Sigmoid colon (tissue), 7 donors: Measurements from ENCODE around the gene B3GALT2. TPM values are rescaled to one million over a fixed set of nuclear protein-coding genes. Genes with fewer than 3 reads are reported as not detected.
A peak's percentile ranks its signal among the peaks of the same experiment; 100 is the strongest.

Experiments
- DNase-seq: peaks from one replicate; pipeline ENCODE4 v3.0.0-alpha.2; 2019
- H3K27ac ChIP-seq, 4 donors: fragments of 200-600 bp; sonication (generic); one replicate each; pipeline ENCODE4 v1.5.1; 2016 to 2019; ENCODE audit warnings: mild to moderate bottlenecking in 1 of 4
- H3K27me3 ChIP-seq, 3 donors: fragments of 200-600 bp; sonication (generic); one replicate each; pipeline ENCODE4 v1.5.1; 2019; ENCODE audit warnings: mild to moderate bottlenecking in 1 of 3
- H3K36me3 ChIP-seq, 4 donors: fragments of 200-600 bp; sonication (generic); one replicate each; pipeline ENCODE4 v1.5.1; 2016 to 2019
- H3K4me1 ChIP-seq, 4 donors: fragments of 200-600 bp; sonication (generic); one replicate each; pipeline ENCODE4 v1.5.1; 2017 to 2019
- H3K4me3 ChIP-seq, 4 donors: fragments of 200-600 bp; sonication (generic); one replicate each; pipeline ENCODE4 v1.5.1; 2017 to 2019; ENCODE audit warnings: mild to moderate bottlenecking in 2 of 4, moderate library complexity in 1 of 4
- H3K9me3 ChIP-seq, 4 donors: fragments of 200-600 bp in 3 of 4; sonication (generic) in 3 of 4; one replicate each; pipeline versions ENCODE4 v1.5.1 to v1.6.1; 2013 to 2019
- EP300 ChIP-seq, 4 donors: sonication (generic); formaldehyde crosslinking; IDR thresholded peaks; one replicate each; pipeline ENCODE4 v1.6.1; 2017; ENCODE audit warnings: antibody characterized with exemption in 4 of 4
- POLR2A ChIP-seq, 2 donors: fragments of 450-650 bp; IDR thresholded peaks; one replicate each; pipeline ENCODE4 v1.6.1; 2016; ENCODE audit warnings: antibody characterized with exemption in 2 of 2, mild to moderate bottlenecking in 2 of 2, moderate library complexity in 2 of 2
- POLR2AphosphoS5 ChIP-seq, 4 donors: sonication (generic); formaldehyde crosslinking; IDR thresholded peaks; one replicate each; pipeline ENCODE4 v1.6.1; 2017; ENCODE audit warnings: antibody characterized with exemption in 4 of 4
- WGBS, 2 donors: extraction: QIAGEN DNeasy Blood & Tissue Kit; methylation state at CpG; one replicate each; pipeline ENCODE4 v1.1.7; 2013; 5-methylcytosine and 5-hydroxymethylcytosine counted together
- intact Hi-C: fragments of 100-400 bp; cut with DNase I; formaldehyde crosslinking; loops from one replicate; pipeline ENCODE4 v1.15.1; 2023
- polyA plus RNA-seq, 3 donors: library from polyadenylated mRNA; stranded (reverse); fragments of 200-250 nt; gene quantifications; one replicate each; pipeline ENCODE4 v1.2.3, GENCODE V29; 2013
- total RNA-seq, 4 donors: library from RNA; depleted of rRNA; stranded (reverse); fragments of >200 nt; gene quantifications; one replicate each; pipeline ENCODE4 v1.1.0, GENCODE V29; 2016
- TF ChIP-seq, protein P1 (sequence below), 4 experiments: fragments of 450-650 bp in 3 of 4; fragments of 200-600 bp in 1 of 4; IDR thresholded peaks; one replicate each; pipeline ENCODE4 v1.5.1; 2016 to 2019; ENCODE audit warnings: antibody characterized with exemption in 4 of 4, mild to moderate bottlenecking in 3 of 4, moderate library complexity in 2 of 4
- donor health status: healthy with polysubstance abuse.
- donor health status: Bipolar disorder and iron deficiency.
- donor health status: healthy.

The B3GALT2 gene
- total and polyA plus RNA-seq, 7 donors: under 0.01 to 11.1 (median 0.83) TPM

DNA sequence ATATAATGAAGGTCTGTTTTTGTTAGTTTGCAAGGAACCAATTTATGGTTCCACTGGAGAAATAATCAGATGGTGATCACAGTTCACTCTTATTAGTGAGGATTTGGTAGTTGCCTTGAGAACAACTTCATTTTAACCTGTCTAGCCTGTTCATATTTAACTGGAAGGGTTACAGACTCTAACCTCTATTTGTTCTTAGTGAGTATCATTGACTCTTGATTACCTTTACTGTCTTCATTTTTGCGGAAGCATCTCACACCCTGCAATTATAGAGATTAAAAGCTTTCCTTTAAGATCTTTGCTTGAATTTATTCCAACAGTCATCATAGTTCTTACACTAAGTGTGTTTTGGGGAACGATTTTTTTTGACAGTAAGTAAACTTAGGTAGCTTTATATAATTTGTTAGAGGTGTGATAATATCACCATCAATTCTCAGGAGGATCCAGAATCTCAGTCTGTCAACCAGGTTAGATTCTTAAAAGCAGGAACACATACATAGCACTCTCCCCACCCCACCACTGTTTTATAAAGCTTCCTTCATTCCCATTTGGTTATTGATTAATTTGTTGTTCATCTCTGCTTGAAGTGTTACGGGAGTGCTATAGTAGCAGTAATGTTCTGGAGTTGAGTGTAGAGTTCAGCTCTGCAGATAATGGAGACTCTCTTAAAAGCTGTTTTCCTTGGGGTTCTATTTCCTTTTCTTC, 30.1 kb downstream of the B3GALT2 start:
- no peak for DNase-seq
- intact Hi-C loops: no loop called here
- 26 to 67% methylated on average over 3 of the region's 3 CpGs for WGBS, 2 donors
- Histone ChIP-seq H3K36me3 (peaks cover 12 to 34% (median 14%) of the 10 kb centered on the region in 4 donors), H3K27ac (no peak overlapping the region), H3K9me3 (no peaks in the 10 kb centered on the region), H3K4me3 (no peak overlapping the region), H3K27me3 (no peaks in the 10 kb centered on the region), H3K4me1 (peaks cover 0 to 18% (median 2%) of the 10 kb centered on the region in 4 donors)
- TF ChIP-seq EP300 (IDR thresholded peaks at IDR 0.05): no peak

DNA sequence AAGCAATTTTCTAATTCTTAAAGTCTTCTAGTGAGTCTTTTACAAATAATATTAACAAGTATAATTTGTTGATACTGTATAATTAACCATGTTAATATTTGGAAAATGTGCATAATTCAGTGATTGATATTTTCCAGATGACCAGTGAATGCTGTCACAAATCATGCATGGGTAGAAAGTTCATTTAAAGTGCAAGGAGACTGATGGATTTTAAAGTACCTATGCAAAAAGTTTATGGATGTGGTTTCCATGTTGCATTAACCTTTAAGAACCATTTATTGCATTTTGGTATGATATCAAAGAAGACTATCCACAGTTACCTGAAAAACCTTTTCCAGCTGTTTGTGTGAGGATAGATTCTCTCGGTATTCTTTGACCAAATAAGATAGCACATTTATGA, 41.4 kb downstream of the B3GALT2 start:
- 79 to 84% methylated on average over 1 of the region's 1 CpG for WGBS, 2 donors

DNA sequence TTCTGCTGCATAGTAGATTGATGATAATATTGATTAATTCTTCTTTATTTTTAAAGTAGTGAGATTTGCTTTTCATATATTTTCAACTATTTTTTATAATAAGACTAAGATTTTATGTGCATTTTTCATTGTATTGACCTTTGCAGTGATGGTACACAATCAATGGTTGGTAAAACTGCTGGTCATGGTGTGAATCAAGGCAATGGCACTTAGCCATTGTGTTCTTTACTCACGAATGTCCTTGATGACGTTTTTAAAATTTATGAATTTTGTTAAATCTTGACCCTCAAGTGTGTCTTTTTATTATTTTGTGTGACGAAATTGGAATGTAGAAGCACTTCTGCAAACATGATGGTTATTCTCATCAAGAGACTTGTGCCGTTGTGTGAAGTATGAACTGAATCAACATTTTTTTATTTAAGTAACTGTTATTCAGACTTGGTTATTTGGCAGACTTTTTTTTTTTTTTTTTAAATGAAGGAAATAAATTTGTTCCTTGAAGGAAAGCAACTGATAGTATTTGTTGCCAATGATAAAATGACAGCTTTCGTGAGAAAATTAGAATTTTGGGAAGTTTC, 42.0 kb downstream of the B3GALT2 start:
- WGBS, 2 donors: 84 to 87% methylated on average over 5 of the region's 5 CpGs

More for the DNA sequence above, 41.4 kb downstream of the B3GALT2 start:
- no peak for TF ChIP-seq POLR2AphosphoS5 (IDR thresholded peaks at IDR 0.05)
- TF ChIP-seq POLR2A (IDR thresholded peaks at IDR 0.05): no peak
- no peak for TF ChIP-seq EP300 (IDR thresholded peaks at IDR 0.05)
- TF ChIP-seq, protein P1, sequence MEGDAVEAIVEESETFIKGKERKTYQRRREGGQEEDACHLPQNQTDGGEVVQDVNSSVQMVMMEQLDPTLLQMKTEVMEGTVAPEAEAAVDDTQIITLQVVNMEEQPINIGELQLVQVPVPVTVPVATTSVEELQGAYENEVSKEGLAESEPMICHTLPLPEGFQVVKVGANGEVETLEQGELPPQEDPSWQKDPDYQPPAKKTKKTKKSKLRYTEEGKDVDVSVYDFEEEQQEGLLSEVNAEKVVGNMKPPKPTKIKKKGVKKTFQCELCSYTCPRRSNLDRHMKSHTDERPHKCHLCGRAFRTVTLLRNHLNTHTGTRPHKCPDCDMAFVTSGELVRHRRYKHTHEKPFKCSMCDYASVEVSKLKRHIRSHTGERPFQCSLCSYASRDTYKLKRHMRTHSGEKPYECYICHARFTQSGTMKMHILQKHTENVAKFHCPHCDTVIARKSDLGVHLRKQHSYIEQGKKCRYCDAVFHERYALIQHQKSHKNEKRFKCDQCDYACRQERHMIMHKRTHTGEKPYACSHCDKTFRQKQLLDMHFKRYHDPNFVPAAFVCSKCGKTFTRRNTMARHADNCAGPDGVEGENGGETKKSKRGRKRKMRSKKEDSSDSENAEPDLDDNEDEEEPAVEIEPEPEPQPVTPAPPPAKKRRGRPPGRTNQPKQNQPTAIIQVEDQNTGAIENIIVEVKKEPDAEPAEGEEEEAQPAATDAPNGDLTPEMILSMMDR (IDR thresholded peaks at IDR 0.05): no peak
- no peak overlapping the region for H3K27ac ChIP-seq
- H3K27me3 ChIP-seq: no peaks in the 10 kb centered on the region
- intact Hi-C loops: no loop called here
- H3K9me3 ChIP-seq: no peaks in the 10 kb centered on the region
- H3K36me3 ChIP-seq: peaks cover 0 to 71% (median 9%) of the 10 kb centered on the region in 4 donors
- no peak for DNase-seq
- no peak overlapping the region for H3K4me3 ChIP-seq
- H3K4me1 ChIP-seq: peaks cover 0 to 12% (median 0%) of the 10 kb centered on the region in 4 donors

DNA sequence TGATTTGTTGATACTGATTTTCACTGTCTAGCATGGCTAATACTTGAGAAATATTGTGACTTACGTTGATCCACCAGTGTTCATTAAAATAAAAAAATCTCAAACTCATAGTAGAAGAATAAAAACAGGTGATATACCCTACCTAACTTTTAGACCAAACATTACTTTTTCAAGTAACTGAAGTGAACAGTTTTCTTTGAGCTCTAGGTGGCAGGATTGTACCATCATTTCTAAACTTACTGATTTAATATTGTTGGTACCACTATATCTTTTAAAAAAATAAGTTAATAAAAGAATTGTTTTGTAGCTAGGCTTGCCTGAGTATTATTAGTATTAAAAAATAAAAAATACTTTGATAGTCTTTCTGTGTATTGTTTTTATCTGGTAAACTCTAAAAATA, 43.1 kb downstream of the B3GALT2 start:
- TF ChIP-seq, protein P1 (IDR thresholded peaks at IDR 0.05): peak in 1 of 4 experiments; percentile 38
- TF ChIP-seq EP300 (IDR thresholded peaks at IDR 0.05) (no peak), POLR2A (IDR thresholded peaks at IDR 0.05) (no peak), POLR2AphosphoS5 (IDR thresholded peaks at IDR 0.05) (no peak)
- H3K36me3 ChIP-seq: peaks cover 0 to 71% (median 9%) of the 10 kb centered on the region in 4 donors
- no peak overlapping the region for H3K27ac ChIP-seq
- H3K4me3 ChIP-seq: no peak overlapping the region
- no peak for DNase-seq
- no peaks in the 10 kb centered on the region for H3K9me3 ChIP-seq
- WGBS, 2 donors: 79 to 81% methylated on average over 1 of the region's 1 CpG
- no peaks in the 10 kb centered on the region for H3K27me3 ChIP-seq
- intact Hi-C loops: no loop called here
- peaks cover 0 to 12% (median 0%) of the 10 kb centered on the region in 4 donors for H3K4me1 ChIP-seq

More for the DNA sequence above, 42.0 kb downstream of the B3GALT2 start:
- intact Hi-C loops: no loop called here
- Histone ChIP-seq H3K4me1 (peaks cover 0 to 12% (median 0%) of the 10 kb centered on the region in 4 donors), H3K4me3 (no peak overlapping the region), H3K27ac (no peak overlapping the region), H3K36me3 (peaks cover 0 to 71% (median 9%) of the 10 kb centered on the region in 4 donors), H3K27me3 (no peaks in the 10 kb centered on the region), H3K9me3 (no peaks in the 10 kb centered on the region)
- no peak for TF ChIP-seq POLR2AphosphoS5 (IDR thresholded peaks at IDR 0.05)
- TF ChIP-seq, protein P1 (IDR thresholded peaks at IDR 0.05): no peak
- TF ChIP-seq POLR2A (IDR thresholded peaks at IDR 0.05): no peak
- no peak for TF ChIP-seq EP300 (IDR thresholded peaks at IDR 0.05)
- DNase-seq: no peak

DNA sequence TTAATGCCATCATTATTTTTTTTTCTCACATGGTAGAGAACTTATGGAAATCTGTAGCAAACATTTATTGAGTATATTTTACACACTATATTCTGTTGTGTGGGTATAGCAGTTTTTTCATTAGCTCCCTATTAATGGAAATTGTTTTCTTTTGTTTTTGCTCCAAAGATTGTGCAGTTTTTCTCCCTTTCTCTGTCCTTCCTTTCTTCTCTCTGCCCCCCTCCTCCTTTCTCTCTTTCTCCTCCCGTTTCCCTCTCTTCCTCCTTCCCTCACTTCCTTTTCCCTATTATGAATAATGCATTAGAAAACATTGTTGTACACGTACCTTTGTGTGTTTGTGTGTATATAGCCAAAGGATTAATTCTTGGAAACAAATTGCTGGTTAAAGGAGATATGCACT, 44.0 kb downstream of the B3GALT2 start:
- no peaks in the 10 kb centered on the region for H3K27me3 ChIP-seq
- intact Hi-C loops: no loop called here
- peaks cover 0 to 69% (median 9%) of the 10 kb centered on the region in 4 donors for H3K36me3 ChIP-seq
- H3K9me3 ChIP-seq: no peaks in the 10 kb centered on the region
- WGBS, 2 donors: 67 to 75% methylated on average over 2 of the region's 2 CpGs
- TF ChIP-seq, protein P1 (IDR thresholded peaks at IDR 0.05): no peak
- TF ChIP-seq POLR2AphosphoS5 (IDR thresholded peaks at IDR 0.05) (no peak), EP300 (IDR thresholded peaks at IDR 0.05) (no peak), POLR2A (IDR thresholded peaks at IDR 0.05) (no peak)
- H3K27ac ChIP-seq: no peak overlapping the region
- H3K4me1 ChIP-seq: peaks cover 0 to 12% (median 0%) of the 10 kb centered on the region in 4 donors
- no peak overlapping the region for H3K4me3 ChIP-seq
- DNase-seq: no peak
